HCT116 (cell line): ENCODE measurements around the gene SLC44A1. TPM values are rescaled to one million over a fixed set of nuclear protein-coding genes. Genes with fewer than 3 reads are reported as not detected.
A peak's percentile ranks its signal among the peaks of the same experiment; 100 is the strongest.

Experiments
- ATAC-seq: fragments of 200-7000 bp; cut with Tn5 transposase; 2 replicates; pipeline ENCODE4 v1.9.1; 2020; ENCODE audit warnings: mild to moderate bottlenecking, moderate library complexity
- BruUV-seq: library from RNA; stranded (reverse); fragments of 400-500 nt; replicated peaks from 2 replicates; lab custom pipeline; 2021; lab: Mats Ljungman, UMichigan
- CTCF ChIA-PET: fragments of 300-600 bp; sonication (Branson Sonifier 250); formaldehyde crosslinking; loops from one replicate; lab custom pipeline; 2021; ENCODE audit warnings: antibody characterized with exemption; lab: Charles Lee
- POLR2A ChIA-PET: fragments of 300-600, 350-600 bp; sonication (Branson Sonifier 250); formaldehyde crosslinking; loops from one replicate; lab custom pipeline; 2021; ENCODE audit warnings: antibody characterized with exemption; lab: Charles Lee
- RAD21 ChIA-PET, 2 experiments: fragments of 300-600 bp; sonication (Branson Sonifier 250); formaldehyde crosslinking; loops; one replicate each; lab custom pipeline; 2023; ENCODE audit warnings: low total read pairs in 2 of 2; ENCODE audit not compliant: uncharacterized antibody in 2 of 2, unreplicated experiment in 2 of 2, low non-redundant PET in 1 of 2; lab: Charles Lee
- DNase-seq: peaks from one replicate; pipeline ENCODE4 v3.0.0-alpha.2; 2010; ENCODE audit warnings: low read depth, low spot score
- H2AFZ ChIP-seq: fragments of 200-600 bp; shearing (Covaris generic), sonication (generic); 2 replicates; pipeline ENCODE4 v1.6.1; 2017; ENCODE audit warnings: low read depth, mixed run types, mixed read lengths, antibody characterized with exemption, low read length; ENCODE audit not compliant: poor library complexity, severe bottlenecking
- H3K27ac ChIP-seq: 2 replicates; pipeline ENCODE4 v1.5.1; 2012; ENCODE audit warnings: low read depth, low read length
- H3K27me3 ChIP-seq: fragments of 200-600 bp; sonication (generic); 2 replicates; pipeline ENCODE4 v1.6.1; 2016; ENCODE audit warnings: mixed run types, low read length, mixed read lengths; ENCODE audit not compliant: insufficient read depth
- H3K36me3 ChIP-seq, 2 experiments: fragments of 200-500 bp in 1 of 2; fragments of 200-600 bp in 1 of 2; sonication (Bioruptor generic) in 1 of 2; sonication (generic) in 1 of 2; 2 replicates each; pipeline versions ENCODE4 v1.5.1 to v1.6.1; 2014 to 2016; ENCODE audit warnings: low read length in 2 of 2, inconsistent platforms in 1 of 2, mixed read lengths in 1 of 2, mixed run types in 1 of 2; ENCODE audit not compliant: insufficient read depth in 2 of 2, control insufficient read depth in 1 of 2
- H3K4me1 ChIP-seq, 2 experiments: fragments of 200-600 bp in 1 of 2; sonication (generic) in 1 of 2; 2 replicates each; pipeline versions ENCODE4 v1.5.1 to v1.6.1; 2012 to 2017; ENCODE audit warnings: low read length in 2 of 2, inconsistent platforms in 1 of 2, mild to moderate bottlenecking in 1 of 2, mixed read lengths in 1 of 2, mixed run types in 1 of 2, moderate library complexity in 1 of 2; ENCODE audit not compliant: insufficient read depth in 2 of 2, control insufficient read depth in 1 of 2
- H3K4me2 ChIP-seq: fragments of 200-600 bp; sonication (generic); 2 replicates; pipeline ENCODE4 v1.6.1; 2017; ENCODE audit warnings: mixed run types, low read length, mixed read lengths
- H3K4me3 ChIP-seq, 2 experiments: fragments of 200-600 bp in 1 of 2; sonication (generic) in 1 of 2; replicated peaks in 1 of 2; 2 replicates each; pipeline ENCODE4 v1.5.1; 2011 to 2016; ENCODE audit warnings: low read length in 2 of 2, control low read depth in 1 of 2, low read depth in 1 of 2, mild to moderate bottlenecking in 1 of 2, mixed read lengths in 1 of 2, mixed run types in 1 of 2
- H3K79me2 ChIP-seq: fragments of 200-600 bp; sonication (generic); 2 replicates; pipeline ENCODE4 v1.6.1; 2017; ENCODE audit warnings: mild to moderate bottlenecking, mixed run types, low read length, moderate library complexity, mixed read lengths; ENCODE audit not compliant: insufficient read depth
- H3K9ac ChIP-seq: fragments of 200-600 bp; sonication (generic); 2 replicates; pipeline ENCODE4 v1.6.1; 2016; ENCODE audit warnings: low read length, mixed read lengths
- H3K9me2 ChIP-seq: fragments of 200-600 bp; sonication (generic), shearing (Covaris generic); 2 replicates; pipeline ENCODE4 v1.6.1; 2017; ENCODE audit warnings: mixed run types, mild to moderate bottlenecking, moderate library complexity; ENCODE audit not compliant: insufficient read depth
- H3K9me3 ChIP-seq, 2 experiments: fragments of 200-500 bp in 1 of 2; fragments of 200-600 bp in 1 of 2; sonication (Bioruptor generic) in 1 of 2; sonication (generic) in 1 of 2; 2 replicates each; pipeline ENCODE4 v1.6.1; 2014 to 2017; ENCODE audit warnings: low read length in 2 of 2, mixed read lengths in 2 of 2, inconsistent platforms in 1 of 2, low read depth in 1 of 2, mild to moderate bottlenecking in 1 of 2, mixed run types in 1 of 2, moderate library complexity in 1 of 2; ENCODE audit not compliant: control insufficient read depth in 1 of 2, insufficient read depth in 1 of 2
- H4K20me1 ChIP-seq: fragments of 200-600 bp; sonication (generic), shearing (Covaris generic); 2 replicates; pipeline ENCODE4 v1.6.1; 2017; ENCODE audit warnings: mixed run types, mild to moderate bottlenecking, moderate library complexity; ENCODE audit not compliant: insufficient read depth
- CBX3 ChIP-seq: IDR thresholded peaks from 2 replicates; pipeline ENCODE4 v1.6.1; 2012; ENCODE audit warnings: low read depth
- CTCF ChIP-seq, 3 experiments: fragments of 200-600 bp in 1 of 3; sonication (generic) in 1 of 3; IDR thresholded peaks in 2 of 3; conservative IDR thresholded peaks in 1 of 3; 2 replicates each; pipeline ENCODE4 v1.5.1; 2012 to 2017; ENCODE audit warnings: low read depth in 2 of 3, low read length in 2 of 3, antibody characterized with exemption in 1 of 3, borderline replicate concordance in 1 of 3, control low read depth in 1 of 3, mild to moderate bottlenecking in 1 of 3, mixed read lengths in 1 of 3, mixed run types in 1 of 3, moderate library complexity in 1 of 3; ENCODE audit not compliant: insufficient read depth in 1 of 3
- EGR1 ChIP-seq: IDR thresholded peaks from 2 replicates; pipeline ENCODE4 v1.6.1; 2012; ENCODE audit warnings: low read depth
- ELF1 ChIP-seq: IDR thresholded peaks from 2 replicates; pipeline ENCODE4 v1.6.1; 2012; ENCODE audit warnings: low read depth, borderline replicate concordance
- EZH2 ChIP-seq: fragments of 200-600 bp; sonication (generic); IDR thresholded peaks from 2 replicates; pipeline ENCODE4 v1.6.1; 2017; ENCODE audit warnings: antibody characterized with exemption, mixed run types
- EZH2phosphoT487 ChIP-seq: fragments of 200-600 bp; IDR thresholded peaks from 2 replicates; pipeline ENCODE4 v1.6.1; 2018; ENCODE audit warnings: antibody characterized with exemption, borderline replicate concordance
- FOSL1 ChIP-seq: IDR thresholded peaks from 2 replicates; pipeline ENCODE4 v1.6.1; 2012; ENCODE audit warnings: low read depth
- MAX ChIP-seq: IDR thresholded peaks from 2 replicates; pipeline ENCODE4 v1.6.1; 2012
- POLR2A ChIP-seq: IDR thresholded peaks from 2 replicates; pipeline ENCODE4 v1.7.0; 2011; ENCODE audit warnings: borderline replicate concordance; ENCODE audit not compliant: insufficient read depth, insufficient read length; ENCODE audit errors: extremely low read depth
- SIN3A ChIP-seq: IDR thresholded peaks from 2 replicates; pipeline ENCODE4 v1.6.1; 2012; ENCODE audit warnings: low read depth
- SRF ChIP-seq: IDR thresholded peaks from 2 replicates; pipeline ENCODE4 v1.6.1; 2012; ENCODE audit warnings: low read depth
- TCF7L2 ChIP-seq: IDR thresholded peaks from 2 replicates; pipeline ENCODE4 v1.7.0; 2011; ENCODE audit warnings: borderline replicate concordance, inconsistent platforms; ENCODE audit not compliant: insufficient read depth, insufficient read length; ENCODE audit errors: extremely low read depth
- ZBTB33 ChIP-seq: IDR thresholded peaks from 2 replicates; pipeline ENCODE4 v1.6.1; 2011; ENCODE audit warnings: mild to moderate bottlenecking, low read length, moderate library complexity; ENCODE audit not compliant: insufficient replicate concordance; ENCODE audit errors: extremely low read depth
- ZNF274 ChIP-seq: fragments of 200-500 bp; sonication (Bioruptor generic); IDR thresholded peaks from 2 replicates; pipeline ENCODE4 v1.6.1; 2014; ENCODE audit warnings: mild to moderate bottlenecking, low read depth, low read length, inconsistent platforms
- intact Hi-C: fragments of 100-400 bp; cut with micrococcal nuclease; formaldehyde crosslinking; loops from 2 replicates; pipeline ENCODE4 v1.10.0; 2022
- total RNA-seq: library from RNA; stranded (reverse); gene quantifications from one replicate; pipeline ENCODE4 v1.2.1, GENCODE V29; 2021; ENCODE audit not compliant: unreplicated experiment

Gene SLC44A1
- total RNA-seq, 1 experiment from 2014 or later: 44.1 TPM

- TF ChIP-seq MAX (no peak), EGR1 (no peak), CTCF (IDR thresholded peaks at IDR 0.05 in 2 of 3, conservative IDR thresholded peaks at IDR 0.05 in 1 of 3; ENCODE audit: borderline replicate concordance in 1 of 3, insufficient read depth in 1 of 3, low read depth in 2 of 3, low read length in 2 of 3) (no peak)
- BruUV-seq: no TSS peak
- H2AFZ ChIP-seq: no peak overlapping the region
- no peaks in the 10 kb centered on the region for H3K9me3 ChIP-seq
- H3K9me2 ChIP-seq: no peaks in the 10 kb centered on the region
- no peaks in the 10 kb centered on the region; the same call in 1 of the 2 replicates for H4K20me1 ChIP-seq
- no peak overlapping the region for H3K4me2 ChIP-seq
- H3K36me3 ChIP-seq: peaks cover 0 to 3% of the 10 kb centered on the region in 2 experiments; a peak in 2 of 4 replicates
- CTCF ChIA-PET: no interaction called here
- POLR2A ChIA-PET: no interaction called here
- ATAC-seq (peak; percentile 46; the same call in 1 of the 2 replicates), DNase-seq (no peak)
- no peak overlapping the region for H3K4me3 ChIP-seq
- RAD21 ChIA-PET: no interaction called here
- intact Hi-C loops: no loop called here
- no peaks in the 10 kb centered on the region for H3K79me2 ChIP-seq
- no peaks in the 10 kb centered on the region for H3K27me3 ChIP-seq
- H3K9ac ChIP-seq: no peak overlapping the region
- no peak overlapping the region for H3K27ac ChIP-seq
- H3K4me1 ChIP-seq: no peaks in the 10 kb centered on the region
Measured at GRCh38 chr9:105373723-105374122, 129.3 kb downstream of the SLC44A1 start.

GRCh38 chr9:105375323-105375722 lies 130.9 kb downstream of the SLC44A1 start:
- CTCF ChIA-PET: no interaction called here
- no peaks in the 10 kb centered on the region for H3K79me2 ChIP-seq
- H4K20me1 ChIP-seq: no peaks in the 10 kb centered on the region; the same call in 1 of the 2 replicates
- ATAC-seq (no peak), DNase-seq (no peak)
- no peak overlapping the region for H3K27ac ChIP-seq
- BruUV-seq: no TSS peak
- no peak overlapping the region for H3K9ac ChIP-seq
- RAD21 ChIA-PET: no interaction called here
- no peaks in the 10 kb centered on the region for H3K27me3 ChIP-seq
- no peaks in the 10 kb centered on the region for H3K4me1 ChIP-seq
- intact Hi-C loops: no loop called here
- no peak overlapping the region for H3K4me3 ChIP-seq
- H2AFZ ChIP-seq: no peak overlapping the region
- no peak overlapping the region for H3K4me2 ChIP-seq
- peaks cover 0 to 3% of the 10 kb centered on the region in 2 experiments; a peak in 2 of 4 replicates for H3K36me3 ChIP-seq
- no peaks in the 10 kb centered on the region for H3K9me3 ChIP-seq
- H3K9me2 ChIP-seq: no peaks in the 10 kb centered on the region
- POLR2A ChIA-PET: no interaction called here
- TF ChIP-seq ZBTB33: no peak
- TF ChIP-seq EZH2phosphoT487: no peak
- no peak for TF ChIP-seq ZNF274
- TF ChIP-seq SRF: no peak
- no peak for TF ChIP-seq CTCF (IDR thresholded peaks at IDR 0.05 in 2 of 3, conservative IDR thresholded peaks at IDR 0.05 in 1 of 3; ENCODE audit: borderline replicate concordance in 1 of 3, insufficient read depth in 1 of 3, low read depth in 2 of 3, low read length in 2 of 3)
- TF ChIP-seq ELF1: no peak
- TF ChIP-seq FOSL1: no peak
- no peak for TF ChIP-seq SIN3A
- TF ChIP-seq EZH2: no peak
- TF ChIP-seq POLR2A: no peak
- no peak for TF ChIP-seq CBX3
- TF ChIP-seq TCF7L2: no peak
